Activated T-cell treated with anti-CD3 and anti-CD28 coated beads for 24 hours (primary cell): ENCODE results near the gene CA11.
"Not testable (repeated sequence)": the region's sequence is repeated elsewhere in the genome, so short reads cannot be mapped to it uniquely, and the experiment has no call there.

Experiments used
- DNase-seq: peaks from one replicate; pipeline ENCODE4 v3.0.0-alpha.2; 2020; ENCODE audit warnings: low read depth

Gene CA11

DNA sequence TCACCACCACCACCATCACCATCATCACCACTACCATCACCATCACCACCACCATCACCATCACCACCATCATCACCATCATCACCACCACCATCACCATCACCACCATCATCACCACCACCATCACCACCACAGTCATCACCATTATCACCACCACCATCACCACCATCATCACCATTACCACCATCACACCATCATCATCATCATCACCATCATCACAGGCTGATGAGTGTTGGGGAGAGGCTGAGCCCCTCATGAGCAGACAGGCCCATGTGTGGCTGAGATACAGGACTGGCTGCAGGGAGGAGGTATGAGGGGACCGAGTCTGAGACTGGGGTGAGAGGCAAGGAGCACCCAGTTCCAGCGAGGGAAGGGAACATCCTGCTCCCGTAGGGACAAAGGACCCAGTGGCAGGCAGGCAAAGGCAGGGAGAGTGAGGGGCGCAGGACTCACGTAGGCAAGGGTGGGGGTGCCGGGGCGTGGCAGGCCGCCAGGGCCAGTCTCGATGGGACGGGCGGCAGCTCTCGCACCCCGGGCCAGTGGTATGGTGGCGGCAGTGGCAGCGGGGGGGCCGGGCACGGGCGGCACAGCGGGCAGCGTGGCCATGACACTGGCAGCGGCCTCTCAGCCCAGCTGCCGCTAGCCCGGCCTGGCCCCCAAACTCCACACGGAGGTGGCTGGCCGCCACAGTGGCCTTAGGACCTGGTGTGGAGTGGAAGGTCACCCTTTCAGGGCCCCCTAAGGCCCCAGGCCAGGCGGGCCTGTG is 24.1 kb upstream of the CA11 start:
- no peak for DNase-seq

DNA sequence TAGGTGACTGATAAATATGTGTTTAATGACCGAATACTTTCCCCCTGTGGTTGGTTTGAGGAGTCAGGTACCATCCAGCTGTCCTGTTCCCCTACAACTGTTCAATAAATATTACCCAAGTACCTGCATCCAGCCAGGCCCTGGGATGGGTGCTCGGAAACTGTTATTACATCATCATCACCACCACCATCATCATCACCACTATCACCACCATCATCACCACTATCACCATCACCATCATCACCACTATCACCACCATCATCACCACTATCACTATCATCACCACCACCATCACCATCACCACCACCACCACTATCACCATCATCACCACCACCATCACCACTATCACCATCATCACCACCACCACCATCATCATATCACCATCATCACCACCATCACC is 22.8 kb upstream of the CA11 start:
- DNase-seq = no peak

DNA sequence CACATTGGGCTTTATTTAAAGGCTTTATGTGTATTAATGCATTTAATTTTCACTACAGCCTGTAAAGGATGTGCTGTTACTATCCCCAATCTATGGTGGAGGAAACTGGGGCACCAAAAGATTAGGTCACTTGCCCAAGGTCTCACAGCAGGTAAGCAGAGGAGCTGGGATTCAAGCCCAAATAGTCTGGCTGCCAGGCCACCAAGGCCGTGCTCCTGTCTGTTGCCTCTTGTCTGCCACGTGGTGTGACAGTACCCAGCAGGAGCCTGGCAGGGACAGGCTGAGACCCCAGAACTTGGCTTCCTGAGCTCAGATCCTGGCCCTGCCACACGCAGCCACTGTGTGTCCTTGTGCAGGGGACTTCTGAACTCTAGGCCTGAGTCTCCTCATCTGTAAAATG is 22.3 kb upstream of the CA11 start:
- no peak for DNase-seq

DNA sequence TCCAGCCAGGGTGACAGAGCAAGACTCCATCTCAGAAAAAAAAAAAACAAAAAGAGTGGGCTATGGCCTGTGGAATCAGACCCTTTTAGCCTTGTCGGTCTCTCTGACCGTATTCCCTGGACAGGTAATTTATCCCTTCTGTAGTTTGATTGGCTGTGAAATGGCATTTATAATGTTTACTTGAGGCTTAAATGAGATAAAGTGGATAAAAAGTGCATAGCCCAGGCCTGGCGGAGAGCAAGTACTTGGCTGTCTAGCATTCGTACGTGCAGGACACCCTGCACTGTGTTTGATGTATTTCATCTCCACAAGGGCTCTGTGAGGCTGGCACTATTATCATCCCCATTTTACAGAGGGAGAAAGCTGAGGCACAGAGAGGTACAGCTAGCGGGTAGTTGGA is 19.8 kb upstream of the CA11 start:
- DNase-seq = no peak

DNA sequence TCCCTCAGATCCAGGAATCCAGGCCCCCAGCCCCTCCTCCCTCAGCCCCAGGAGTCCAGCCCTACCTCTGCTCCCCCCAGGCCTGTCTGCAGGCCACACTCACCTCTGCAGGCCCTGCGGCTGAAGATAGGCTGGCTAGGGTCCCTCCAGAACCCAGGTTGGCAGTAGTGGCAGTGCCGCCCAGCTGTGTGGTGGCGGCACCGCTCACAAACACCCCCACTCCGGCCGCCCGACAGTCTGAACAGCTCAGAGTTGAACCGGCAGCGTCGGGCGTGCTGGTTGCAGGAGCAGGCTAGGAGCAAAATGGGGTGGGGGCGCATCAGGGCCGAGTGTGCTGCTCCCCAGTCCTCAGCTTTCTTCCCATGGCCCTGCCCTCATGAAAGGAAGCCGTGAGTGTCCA is 18.5 kb upstream of the CA11 start:
- DNase-seq = no peak

DNA sequence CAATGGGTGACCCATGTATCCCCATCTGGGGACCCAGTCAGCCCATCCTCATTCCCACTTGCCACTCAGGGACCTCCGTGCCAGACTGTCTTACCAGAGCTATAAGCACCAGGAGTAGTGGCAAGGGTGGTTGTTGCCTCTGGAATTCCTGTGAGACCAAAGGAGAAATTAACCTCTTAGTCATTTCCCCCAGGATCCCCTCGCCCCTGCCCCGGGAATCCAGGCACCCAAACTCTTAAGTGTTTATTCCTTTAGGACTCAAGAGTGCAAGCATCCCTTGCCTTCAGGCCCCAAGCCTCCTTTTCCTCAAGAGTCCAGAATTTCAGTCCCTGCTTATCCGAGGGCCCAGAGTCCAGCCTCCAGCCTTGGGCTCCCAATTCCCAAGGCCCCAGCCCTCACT is 17.7 kb upstream of the CA11 start:
- no peak for DNase-seq

DNA sequence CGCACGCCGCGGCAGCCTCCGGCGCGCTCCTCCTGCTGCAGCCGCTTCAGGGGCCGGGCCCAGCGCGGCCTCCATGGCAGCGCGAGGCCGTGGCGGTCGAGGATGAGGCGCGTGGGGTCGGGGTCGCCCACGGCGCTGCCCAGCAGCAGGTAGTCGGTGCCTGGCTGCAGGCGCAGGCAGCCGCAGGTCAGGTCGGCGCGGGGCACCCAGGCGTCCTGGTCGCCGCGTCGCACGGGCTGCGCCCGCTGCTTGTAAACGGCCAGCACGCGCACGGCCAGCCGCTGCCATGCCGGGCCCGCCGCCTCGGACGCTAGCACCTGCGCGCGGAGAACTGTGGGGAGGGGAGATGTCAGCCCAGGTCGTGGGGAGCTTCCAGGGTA is 15.7 kb upstream of the CA11 start:
- no peak for DNase-seq

DNA sequence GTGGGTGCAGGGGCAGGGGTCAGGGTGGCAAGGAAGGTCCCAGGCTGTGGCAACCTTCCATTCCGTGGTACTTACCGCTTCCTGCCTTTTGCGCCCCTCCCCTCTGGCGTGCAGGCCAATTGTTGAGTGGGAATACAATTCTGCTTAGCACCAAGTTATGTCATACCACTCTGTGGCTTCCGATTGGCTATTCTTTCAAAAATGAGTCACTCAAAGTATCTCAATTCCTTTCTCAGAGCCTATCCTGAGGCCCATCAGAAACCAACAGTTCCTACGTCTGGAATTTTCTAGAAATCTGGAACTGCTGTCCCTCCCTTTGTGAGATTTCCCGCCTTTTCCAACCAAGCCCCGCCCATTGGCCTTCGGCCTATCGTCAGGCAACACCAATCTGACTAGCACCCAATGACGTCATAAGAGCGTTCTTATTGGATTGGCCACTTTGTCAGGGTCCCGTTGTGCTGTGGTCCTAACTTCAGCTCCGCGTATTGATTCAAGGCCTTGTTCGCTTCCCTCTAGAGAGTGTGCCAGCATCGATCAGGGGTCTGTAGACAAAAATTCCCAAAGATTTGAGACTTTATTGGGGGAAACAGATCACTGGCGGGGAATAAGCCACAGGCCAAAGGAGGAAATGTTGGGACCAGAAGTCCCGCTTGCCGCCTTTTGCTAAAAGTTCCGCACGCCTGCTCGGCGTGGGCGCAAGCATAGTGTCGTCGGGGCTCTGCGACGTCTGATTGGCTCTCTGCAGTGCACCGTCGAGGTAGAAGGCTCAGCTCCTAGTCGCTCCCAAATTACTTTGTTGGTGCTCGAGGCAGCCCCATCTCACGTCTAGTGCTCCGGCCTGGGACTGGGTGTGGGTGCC is 15.1 kb upstream of the CA11 start:
- DNase-seq = peak; percentile 80

DNA sequence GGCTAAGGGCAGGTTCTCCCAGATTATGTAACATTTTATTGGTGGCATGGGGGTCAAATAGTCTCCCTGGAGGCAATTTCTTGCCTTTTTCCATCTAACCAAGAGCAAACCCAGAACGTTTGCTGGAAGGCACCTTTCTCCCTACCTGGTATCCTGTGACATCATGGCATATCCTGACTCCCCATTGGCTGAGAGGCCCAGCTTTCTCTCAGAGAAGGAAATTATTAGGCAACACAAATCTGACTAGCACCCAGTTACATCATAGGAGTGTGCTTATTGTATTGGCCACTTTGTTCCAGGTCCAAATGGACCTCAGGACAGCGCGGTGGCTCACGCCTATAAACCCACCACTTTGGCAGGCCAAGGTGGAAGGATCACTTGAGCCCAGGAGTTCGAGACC is 13.8 kb upstream of the CA11 start:
- DNase-seq = no peak

DNA sequence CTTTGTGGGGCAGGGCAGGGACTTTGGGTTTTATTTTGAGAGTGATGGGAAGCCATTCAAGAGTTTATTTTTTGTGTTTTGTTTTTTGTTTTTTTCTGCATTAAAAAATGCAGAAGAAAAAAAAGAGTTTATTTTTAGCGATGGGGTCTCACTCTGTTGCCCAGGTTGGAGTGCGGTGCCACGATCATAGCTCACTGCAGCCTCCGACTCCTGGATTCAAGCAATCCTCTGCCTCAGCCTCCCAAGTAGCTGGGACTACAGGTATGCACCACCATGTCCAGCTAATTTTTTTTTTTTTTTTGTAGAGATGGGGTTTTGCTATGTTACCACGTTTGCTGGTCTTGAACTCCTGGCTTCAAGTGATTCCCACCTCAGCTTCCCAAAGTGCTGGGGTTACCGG is 12.5 kb upstream of the CA11 start:
- no peak for DNase-seq

DNA sequence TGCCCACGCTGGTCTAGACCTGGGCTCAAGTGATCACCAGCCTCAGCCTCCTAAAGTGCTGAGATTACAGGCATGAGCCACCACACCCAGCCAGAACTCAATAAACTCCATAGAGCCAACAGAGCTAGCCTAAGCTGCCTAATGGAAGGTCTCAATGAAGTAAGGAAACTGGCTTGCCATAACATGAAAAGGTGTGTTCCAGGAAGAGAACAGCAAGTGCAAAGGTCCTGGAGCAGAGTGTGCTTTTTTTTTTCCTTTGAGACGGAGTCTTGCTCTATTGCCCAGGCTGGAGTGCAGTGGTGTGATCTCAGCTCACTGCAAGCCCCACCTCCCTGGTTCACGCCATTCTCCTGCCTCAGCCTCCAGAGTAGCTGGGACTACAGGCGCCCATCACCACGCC is 11.8 kb upstream of the CA11 start:
- not testable (repeated sequence) for DNase-seq

DNA sequence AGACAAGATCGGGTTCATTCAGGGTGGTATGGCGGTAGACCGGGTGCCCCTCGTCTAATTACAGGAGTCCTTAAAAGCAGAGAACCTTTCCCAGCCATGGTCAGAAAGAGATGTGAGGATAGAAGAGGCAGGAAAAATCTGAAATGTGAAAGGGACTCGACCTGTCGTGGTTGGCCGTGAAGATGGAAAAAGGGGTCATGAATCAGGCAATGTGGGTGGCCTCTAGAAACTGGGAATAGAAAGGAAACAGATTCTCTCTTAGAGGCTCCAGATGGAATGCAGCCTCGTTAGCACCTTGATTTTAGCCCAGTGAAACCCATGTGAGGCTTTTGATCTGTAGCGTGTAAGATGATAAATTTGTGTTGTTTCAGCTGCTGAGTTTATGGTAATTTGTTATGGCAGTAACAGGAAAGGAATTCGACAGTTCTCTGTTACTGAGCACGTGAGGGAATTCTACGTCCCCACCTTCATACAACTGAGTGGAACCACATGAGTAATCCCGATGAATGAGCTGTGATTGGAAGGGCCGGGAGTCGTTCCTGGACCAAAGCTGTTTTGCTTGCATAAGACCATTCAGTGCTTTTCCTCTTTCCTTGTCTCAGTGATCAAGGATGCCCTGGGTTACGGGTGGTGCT is 11.0 kb upstream of the CA11 start:
- no peak for DNase-seq

DNA sequence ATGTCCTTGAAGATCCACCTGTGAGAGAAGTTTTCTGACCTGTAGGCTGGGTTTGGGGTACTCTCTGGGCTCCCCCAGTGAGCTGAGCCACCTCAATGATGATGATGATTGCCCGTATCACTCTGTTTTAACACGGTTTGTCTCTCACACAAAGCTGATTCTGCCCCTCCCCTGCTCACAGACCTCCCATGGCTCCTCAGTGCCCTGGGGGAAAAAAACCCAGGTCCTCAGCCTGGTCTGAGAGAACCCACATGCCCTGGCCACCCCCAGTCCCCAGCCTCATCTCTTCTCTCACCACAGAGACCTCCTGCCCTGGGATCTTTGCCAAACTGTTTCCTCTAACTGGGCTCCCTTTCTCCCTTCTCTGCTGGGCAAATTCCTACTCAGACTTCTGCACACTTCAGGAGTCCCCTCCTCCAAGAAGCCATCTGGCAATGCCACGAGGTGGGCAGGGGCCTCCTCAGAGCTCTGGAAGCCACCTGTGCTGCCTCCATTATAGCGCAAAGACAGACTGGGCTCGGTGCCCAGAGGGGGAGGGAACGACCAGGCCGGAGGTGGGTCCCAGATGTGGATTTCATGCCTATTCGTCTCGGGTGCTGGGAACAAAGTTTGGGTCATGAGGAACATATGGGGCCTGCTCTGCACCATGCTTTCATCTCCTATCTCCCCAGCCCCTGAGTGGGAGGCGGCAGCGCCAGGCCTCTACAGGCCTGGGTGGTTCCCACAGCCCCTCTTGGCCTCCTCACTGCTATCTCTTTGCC is 8.5 kb upstream of the CA11 start:
- DNase-seq = no peak

DNA sequence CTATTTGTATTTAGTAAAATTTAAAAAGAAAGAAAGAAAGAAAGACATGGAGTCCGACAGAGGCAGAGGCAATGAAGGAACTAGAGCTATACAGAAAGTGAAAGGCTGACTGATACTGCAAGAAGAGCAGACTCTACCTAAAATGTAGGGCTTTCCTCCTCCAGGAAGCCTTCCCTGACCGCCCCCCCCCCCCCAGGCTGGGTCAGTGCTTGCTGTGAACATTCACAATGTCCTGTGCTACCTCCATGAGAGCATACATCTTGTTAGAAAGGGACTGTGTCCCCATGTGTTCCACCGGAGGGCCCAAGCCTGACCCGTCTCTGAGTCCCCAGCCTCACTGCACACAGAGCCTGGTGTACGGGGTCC is 5.7 kb upstream of the CA11 start:
- DNase-seq = no peak

DNA sequence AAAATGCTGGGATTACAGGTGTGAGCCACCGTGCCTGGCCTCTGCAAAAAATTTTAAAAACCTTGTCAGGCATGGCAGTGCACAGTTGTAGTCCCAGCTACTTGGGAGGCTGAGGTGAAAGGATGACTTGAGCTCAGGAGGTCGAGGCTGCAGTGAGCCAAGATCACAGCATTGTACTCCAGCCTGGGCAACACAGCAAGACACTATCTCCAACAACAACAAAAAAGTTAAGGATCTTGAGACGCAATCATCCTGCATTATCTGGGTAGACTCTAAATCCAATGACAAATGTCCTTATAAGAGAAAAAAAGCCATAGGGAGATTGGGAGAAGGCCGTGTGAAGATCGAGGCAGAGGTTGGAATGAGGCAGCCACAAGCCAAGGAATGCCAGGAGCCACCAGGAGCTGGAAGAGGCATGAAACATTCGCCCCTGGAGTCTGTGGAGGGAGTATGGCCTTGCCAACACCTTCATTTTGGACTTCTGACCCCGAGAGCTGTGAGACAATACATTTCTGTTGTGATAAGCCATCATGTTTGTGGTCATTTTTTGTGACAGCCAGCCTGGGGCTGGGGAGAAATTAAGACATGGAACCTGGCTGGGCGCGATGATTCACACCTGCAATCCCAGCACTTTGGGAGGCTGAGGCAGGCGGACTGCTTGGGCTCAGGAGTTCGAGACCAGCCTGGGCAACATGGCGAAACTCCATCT is 5.1 kb upstream of the CA11 start:
- DNase-seq = no peak

DNA sequence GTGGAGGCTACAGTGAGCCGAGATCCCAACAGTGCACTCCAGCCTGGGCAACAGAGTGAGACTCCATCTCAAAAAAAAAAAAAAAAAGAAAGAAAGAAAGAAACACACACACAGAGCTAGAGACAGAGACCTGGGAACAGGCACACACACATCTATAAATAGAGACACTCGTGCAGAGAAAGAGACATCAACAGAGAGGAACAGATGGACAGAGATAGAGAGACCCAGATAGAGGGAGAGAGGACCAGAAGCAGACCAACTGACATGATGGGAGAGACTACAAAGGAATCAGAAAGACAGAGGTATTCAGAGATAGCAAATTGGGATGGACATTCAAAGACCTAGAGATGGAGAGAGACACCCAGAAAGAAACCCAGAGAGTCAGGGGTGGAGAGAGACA is 2.1 kb upstream of the CA11 start:
- DNase-seq = no peak

DNA sequence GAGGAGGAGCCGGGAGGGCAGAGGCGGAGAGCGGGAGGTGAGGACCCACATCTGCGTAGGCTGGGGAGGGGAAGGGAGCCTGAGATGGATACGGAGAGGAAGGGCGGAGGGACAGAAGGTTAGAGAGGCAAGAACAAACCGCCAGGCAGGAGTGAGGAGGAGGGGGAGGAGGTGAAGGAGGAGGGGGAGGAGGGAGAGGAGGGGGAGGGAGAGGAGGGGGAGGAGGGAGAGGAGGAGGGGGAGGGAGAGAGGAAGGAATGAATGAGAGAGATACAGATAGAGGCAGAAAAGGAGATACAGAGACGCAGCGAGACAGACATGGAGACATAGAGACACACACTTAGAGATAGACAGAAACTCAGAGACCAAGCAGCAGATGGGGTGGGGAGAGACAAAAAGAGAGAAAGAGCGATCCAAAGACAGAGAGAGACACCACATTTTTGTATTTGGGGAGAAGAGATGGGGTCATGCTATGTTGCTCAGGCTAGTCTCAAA is 782 bp upstream of the CA11 start:
- no peak for DNase-seq

DNA sequence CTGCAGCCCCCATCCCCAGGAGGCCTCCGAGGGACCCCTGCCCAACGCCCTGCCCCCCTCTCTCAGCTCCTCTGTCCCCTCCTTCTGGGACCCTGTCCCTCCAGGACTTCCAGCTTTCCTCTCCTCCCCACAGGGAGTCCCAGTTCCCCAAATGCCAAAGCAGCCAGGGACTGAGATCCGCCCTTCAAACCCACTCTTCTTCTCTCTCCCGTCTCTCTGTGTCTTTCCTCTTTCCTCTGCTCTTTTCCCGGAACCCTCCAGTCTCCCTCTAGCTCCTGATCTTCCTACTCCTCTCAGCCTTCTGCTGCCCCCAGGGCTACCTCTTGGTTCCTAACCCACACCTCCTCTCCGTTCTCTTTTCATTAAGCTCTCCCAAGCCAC is 377 bp downstream of the CA11 start:
- DNase-seq = no peak

DNA sequence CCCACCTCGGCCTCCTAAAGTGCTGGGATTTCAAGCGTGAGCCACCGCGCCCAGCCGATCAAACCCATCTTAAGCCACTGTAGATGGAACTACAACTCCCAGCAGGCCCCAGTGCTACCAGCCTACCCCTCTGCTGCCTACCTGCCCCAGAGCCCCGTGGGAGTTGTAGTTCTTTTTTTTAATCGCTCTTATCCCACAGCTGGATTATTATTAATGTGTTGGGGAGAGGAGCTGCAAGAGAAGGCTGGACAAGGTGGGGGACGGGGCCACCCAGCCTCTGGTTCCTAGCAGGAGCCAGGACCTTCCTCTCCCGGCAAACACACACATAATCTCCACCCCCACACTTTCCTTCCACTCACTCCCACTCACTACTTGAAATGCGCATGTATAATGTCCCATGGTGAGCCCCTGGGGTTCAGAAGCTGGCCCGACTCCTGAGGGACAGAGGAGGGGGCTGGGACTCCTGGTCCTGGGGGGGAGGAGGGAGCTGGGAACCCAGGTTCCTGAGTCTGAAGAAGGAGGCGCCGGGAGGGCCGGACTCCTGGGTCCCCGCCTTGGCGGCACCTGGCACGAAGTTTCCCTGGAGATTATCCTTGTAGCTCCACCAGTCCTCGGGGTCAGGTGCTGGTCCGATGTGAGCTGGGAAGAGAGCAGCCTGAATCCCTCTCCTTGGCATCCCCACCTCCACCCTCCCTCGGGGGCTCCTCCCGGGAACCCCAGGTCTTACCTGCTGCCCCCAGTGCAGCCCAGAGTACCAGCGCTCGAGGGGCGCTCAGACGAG is 958 bp downstream of the CA11 start:
- DNase-seq = peak; percentile 66

DNA sequence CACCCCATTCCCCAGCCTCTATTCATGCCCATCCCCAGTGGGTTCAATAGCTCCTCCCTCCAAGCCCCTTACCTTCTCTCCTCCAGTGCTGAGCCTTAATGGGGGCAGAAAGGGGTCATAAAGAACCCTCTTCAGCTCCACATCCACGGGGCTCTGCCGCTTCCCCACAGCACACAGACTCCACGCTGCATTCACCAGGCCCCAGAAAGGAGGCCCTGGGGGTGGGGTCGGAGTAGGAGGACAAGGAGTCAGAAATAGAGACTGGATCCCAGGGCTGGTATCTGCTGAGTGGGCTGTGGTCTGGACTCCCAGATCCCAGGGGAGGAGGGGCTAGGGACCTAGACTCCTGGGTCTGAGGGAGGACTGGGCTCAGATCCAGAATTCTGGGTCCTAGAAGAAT is 1.6 kb downstream of the CA11 start:
- no peak for DNase-seq

DNA sequence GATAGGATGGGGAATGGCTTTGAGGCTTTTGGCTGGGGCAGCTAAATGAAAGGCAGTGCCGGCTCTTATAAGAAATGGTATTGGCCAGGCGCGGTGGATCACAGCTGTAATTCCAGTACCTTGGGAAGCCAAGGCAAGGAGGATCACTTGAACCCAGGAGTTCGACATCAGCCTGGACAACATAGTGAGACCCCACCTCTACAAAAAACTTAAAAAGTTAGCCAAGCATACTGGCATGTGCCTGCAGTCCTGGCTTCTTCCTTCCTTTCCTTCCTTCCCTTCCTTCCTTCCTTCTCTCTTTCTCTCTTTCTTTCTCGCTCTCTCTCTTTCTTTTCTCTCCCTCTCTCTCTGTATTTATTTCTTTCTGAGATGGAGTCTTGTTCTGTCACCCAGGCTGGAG is 3.1 kb downstream of the CA11 start:
- DNase-seq = no peak
